Activated naive CD8-positive, alpha-beta T cell treated with anti-CD3 and anti-CD28 coated beads, Interleukin-2, amount 10 ng/mL, durations not matched to agents 7 days and 5 days (primary cell): Measurements from ENCODE around the gene SERPINH1. TPM values are rescaled to one million over a fixed set of nuclear protein-coding genes. Genes with fewer than 3 reads are reported as not detected.

Experiments used
- ATAC-seq: fragments of 150-1000 bp; cut with Tn5 transposase; one replicate; pipeline ENCODE4 v1.10.0; 2021; ENCODE audit warnings: low read depth, moderate library complexity
- POLR2A ChIA-PET: fragments of 350-600 bp; sonication (Branson Sonifier 250); formaldehyde crosslinking; loops from one replicate; lab custom pipeline; 2021; ENCODE audit warnings: antibody characterized with exemption; lab: Charles Lee
- DNase-seq: peaks from one replicate; pipeline ENCODE4 v3.0.0; 2021
- H3K27ac Mint-ChIP-seq: one replicate; pipeline ENCODE4 v1.8.0; 2022; ENCODE audit warnings: mild to moderate bottlenecking, mixed read lengths
- H3K27me3 Mint-ChIP-seq: one replicate; pipeline ENCODE4 v1.8.0; 2022; ENCODE audit warnings: mild to moderate bottlenecking, moderate library complexity, mixed read lengths
- H3K36me3 Mint-ChIP-seq: one replicate; pipeline ENCODE4 v1.8.0; 2021; ENCODE audit warnings: mild to moderate bottlenecking, mixed read lengths
- H3K4me1 Mint-ChIP-seq: one replicate; pipeline ENCODE4 v1.8.0; 2021; ENCODE audit warnings: mixed read lengths
- H3K4me3 Mint-ChIP-seq: one replicate; pipeline ENCODE4 v1.8.0; 2022; ENCODE audit warnings: mild to moderate bottlenecking, moderate library complexity, mixed read lengths
- H3K9me3 Mint-ChIP-seq: one replicate; pipeline ENCODE4 v1.8.0; 2021; ENCODE audit warnings: mixed read lengths
- total RNA-seq, 2 experiments: library from RNA; stranded (reverse); gene quantifications; one replicate each; pipeline ENCODE4 v1.2.3, GENCODE V29; 2021

Gene SERPINH1
- total RNA-seq, 2 experiments from 2014 or later: 15.7 to 17.8 TPM

DNA sequence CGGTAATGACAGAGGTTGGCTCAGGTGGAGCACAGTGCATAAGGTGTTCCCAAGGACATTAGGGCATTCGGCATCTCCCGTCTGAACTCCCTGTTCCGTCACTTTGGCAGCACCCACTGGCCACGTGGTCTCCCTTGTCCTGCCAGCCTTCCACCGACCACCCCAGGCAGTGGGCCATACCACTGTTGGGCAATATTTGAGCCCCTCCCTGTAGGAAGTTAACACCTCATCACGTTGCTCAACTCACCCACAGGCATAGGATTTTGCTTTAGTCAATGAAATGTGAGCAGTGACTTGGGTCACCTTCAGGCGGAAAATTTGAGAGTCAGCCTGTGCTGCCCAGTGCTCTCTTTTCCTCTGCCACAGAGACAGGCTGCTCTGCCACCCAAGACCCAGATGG lies 44.0 kb downstream of the SERPINH1 start:
- H3K4me3 Mint-ChIP-seq: no peak overlapping the region
- peaks cover 28% of the 10 kb centered on the region for H3K27me3 Mint-ChIP-seq
- no peaks in the 10 kb centered on the region for H3K9me3 Mint-ChIP-seq
- peaks cover 3% of the 10 kb centered on the region for H3K4me1 Mint-ChIP-seq
- POLR2A ChIA-PET: no interaction called here
- H3K36me3 Mint-ChIP-seq: no peaks in the 10 kb centered on the region
- DNase-seq (no peak), ATAC-seq (no peak)
- H3K27ac Mint-ChIP-seq: no peak overlapping the region

DNA sequence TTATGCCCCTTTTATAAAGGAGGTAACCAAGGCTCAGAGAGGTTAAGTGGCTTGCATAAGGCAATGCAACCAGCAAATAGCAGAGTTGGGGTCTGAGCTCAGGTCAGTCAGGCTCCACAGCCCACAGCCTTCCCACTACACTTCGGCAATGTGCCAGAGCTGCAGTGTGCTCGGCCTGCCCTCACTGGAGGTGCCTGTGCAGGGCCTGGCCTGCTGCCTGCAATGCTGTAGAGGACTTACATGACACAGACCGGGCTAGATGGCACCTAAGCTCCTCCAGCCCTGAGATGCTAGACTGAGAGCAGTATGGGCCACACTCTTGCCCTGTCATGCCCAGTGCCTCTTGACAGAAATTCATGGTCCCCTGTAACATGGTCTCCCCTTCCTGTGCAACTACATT lies 49.8 kb downstream of the SERPINH1 start:
- Mint-ChIP-seq H3K9me3 (no peaks in the 10 kb centered on the region), H3K4me1 (no peaks in the 10 kb centered on the region), H3K36me3 (no peaks in the 10 kb centered on the region), H3K4me3 (no peak overlapping the region), H3K27me3 (peaks cover 11% of the 10 kb centered on the region), H3K27ac (no peak overlapping the region)
- ATAC-seq (no peak), DNase-seq (no peak)
- POLR2A ChIA-PET: no interaction called here

GRCh38 chr11:75615751-75616150 lies 53.7 kb downstream of the SERPINH1 start:
- Mint-ChIP-seq H3K27me3 (peaks cover 14% of the 10 kb centered on the region), H3K36me3 (no peaks in the 10 kb centered on the region), H3K4me1 (no peaks in the 10 kb centered on the region), H3K27ac (no peak overlapping the region), H3K4me3 (no peak overlapping the region), H3K9me3 (peaks cover 1% of the 10 kb centered on the region)
- POLR2A ChIA-PET: no interaction called here
- no peak for ATAC-seq
- no peak for DNase-seq

DNA sequence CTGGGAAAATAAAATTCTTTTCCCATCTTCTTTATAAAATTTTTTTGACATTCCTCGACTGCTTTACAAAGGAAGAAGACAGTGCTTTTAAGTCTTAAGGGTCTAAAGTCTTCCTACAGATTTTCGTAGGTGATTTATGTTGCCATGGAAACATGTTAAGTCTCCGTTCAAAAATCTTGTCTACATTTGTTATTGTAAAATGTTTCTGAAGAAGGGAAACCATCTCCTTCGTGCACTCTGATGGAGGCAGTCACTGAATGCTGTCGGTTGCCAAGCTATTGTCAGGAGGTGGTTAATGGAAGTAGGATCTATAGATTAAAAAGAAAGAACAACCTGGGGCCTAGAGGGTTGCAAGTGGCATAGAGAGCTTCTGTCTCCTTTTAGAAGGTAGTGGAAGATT lies 54.2 kb downstream of the SERPINH1 start:
- Mint-ChIP-seq H3K4me1 (no peaks in the 10 kb centered on the region), H3K27ac (no peak overlapping the region), H3K27me3 (peaks cover 17% of the 10 kb centered on the region), H3K36me3 (no peaks in the 10 kb centered on the region), H3K4me3 (no peak overlapping the region), H3K9me3 (peaks cover 1% of the 10 kb centered on the region)
- POLR2A ChIA-PET: no interaction called here
- DNase-seq (no peak), ATAC-seq (no peak)

Other genes with a start within 250 kb of the SERPINH1 start
- gene ARRB1, start 210.6 kb upstream of the SERPINH1 start, total RNA-seq: 10 to 100 TPM; 61.8 to 64.8 TPM
- gene RPS3, start 162.7 kb upstream of the SERPINH1 start, total RNA-seq: 1,000 to 10,000 TPM; 3,289 to 3,447 TPM
- under 1 TPM; 0.55 to 0.65 TPM for gene KLHL35, start 129.1 kb upstream of the SERPINH1 start, total RNA-seq
- 10 to 100 TPM; 35.7 to 38.4 TPM for gene GDPD5, start 36.3 kb upstream of the SERPINH1 start, total RNA-seq
- not detected for gene MAP6, start 106.8 kb downstream of the SERPINH1 start, total RNA-seq
- gene MOGAT2, start 155.6 kb downstream of the SERPINH1 start, total RNA-seq: not detected
- under 1 TPM; 0.65 to 0.86 TPM for gene DGAT2, start 206.5 kb downstream of the SERPINH1 start, total RNA-seq